BJ (cell line): ENCODE results near the gene IRS2. TPM values are rescaled to one million over a fixed set of nuclear protein-coding genes. Genes with fewer than 3 reads are reported as not detected.
A peak's percentile ranks its signal among the peaks of the same experiment; 100 is the strongest.

ENCODE experiments used
- CTCF ChIA-PET: fragments of 350-600 bp; formaldehyde crosslinking; extraction: SDS; loops from one replicate; lab custom pipeline; 2021; ENCODE audit warnings: antibody characterized with exemption, inconsistent platforms; lab: Yijun Ruan, JAX
- POLR2A ChIA-PET: fragments of 300-600 bp; sonication (Branson Sonifier 250); formaldehyde crosslinking; extraction: SDS; loops from one replicate; lab custom pipeline; 2021; ENCODE audit warnings: antibody characterized with exemption; lab: Charles Lee
- DNase-seq: peaks from one replicate; pipeline ENCODE4 v3.0.0-alpha.2; 2011; ENCODE audit warnings: low read depth
- H3K27me3 ChIP-seq: 2 replicates; pipeline ENCODE4 v1.6.0; 2011; ENCODE audit warnings: low read length; ENCODE audit not compliant: control insufficient read depth, insufficient read depth
- H3K36me3 ChIP-seq: 2 replicates; pipeline ENCODE4 v1.5.1; 2011; ENCODE audit warnings: low read length; ENCODE audit not compliant: control insufficient read depth, insufficient read depth
- H3K4me3 ChIP-seq: 2 replicates; pipeline ENCODE4 v1.5.1; 2011; ENCODE audit warnings: low read depth, mild to moderate bottlenecking, control low read depth, low read length
- polyA plus RNA-seq: library from polyadenylated mRNA; depleted of rRNA; stranded (reverse); fragments of >200 nt; gene quantifications from 2 replicates; pipeline ENCODE4 v1.2.3, GENCODE V29; 2011
- TF ChIP-seq, protein P1 (sequence below): IDR thresholded peaks from 2 replicates; pipeline ENCODE4 v1.5.1; 2011; ENCODE audit warnings: low read depth, mild to moderate bottlenecking, control low read depth, inconsistent platforms, low read length, moderate library complexity; ENCODE audit not compliant: insufficient read depth

The IRS2 gene
- polyA plus RNA-seq, 1 experiment: 1.3 TPM

DNA sequence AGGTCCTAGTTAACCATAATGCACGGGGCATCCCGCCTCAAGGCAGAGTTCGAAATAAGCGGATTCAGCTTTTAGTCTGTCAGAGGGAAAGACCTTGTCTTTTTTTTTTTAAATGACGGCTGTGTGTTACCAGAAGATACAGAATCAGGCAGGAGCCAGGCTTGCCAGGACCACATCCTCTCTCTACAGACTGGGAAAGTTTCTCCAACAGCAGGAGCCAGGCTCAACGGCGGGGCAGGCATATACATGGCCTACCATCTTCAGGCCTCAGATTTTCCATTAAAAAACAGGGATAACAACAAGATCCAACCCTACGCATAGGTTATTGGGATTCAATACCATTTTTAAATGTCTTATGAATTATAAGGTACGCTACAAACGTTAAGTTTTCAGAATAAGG, 17.8 kb downstream of the IRS2 start:
- no peak overlapping the region for H3K4me3 ChIP-seq
- peaks cover 3% of the 10 kb centered on the region for H3K36me3 ChIP-seq
- TF ChIP-seq, protein P1, sequence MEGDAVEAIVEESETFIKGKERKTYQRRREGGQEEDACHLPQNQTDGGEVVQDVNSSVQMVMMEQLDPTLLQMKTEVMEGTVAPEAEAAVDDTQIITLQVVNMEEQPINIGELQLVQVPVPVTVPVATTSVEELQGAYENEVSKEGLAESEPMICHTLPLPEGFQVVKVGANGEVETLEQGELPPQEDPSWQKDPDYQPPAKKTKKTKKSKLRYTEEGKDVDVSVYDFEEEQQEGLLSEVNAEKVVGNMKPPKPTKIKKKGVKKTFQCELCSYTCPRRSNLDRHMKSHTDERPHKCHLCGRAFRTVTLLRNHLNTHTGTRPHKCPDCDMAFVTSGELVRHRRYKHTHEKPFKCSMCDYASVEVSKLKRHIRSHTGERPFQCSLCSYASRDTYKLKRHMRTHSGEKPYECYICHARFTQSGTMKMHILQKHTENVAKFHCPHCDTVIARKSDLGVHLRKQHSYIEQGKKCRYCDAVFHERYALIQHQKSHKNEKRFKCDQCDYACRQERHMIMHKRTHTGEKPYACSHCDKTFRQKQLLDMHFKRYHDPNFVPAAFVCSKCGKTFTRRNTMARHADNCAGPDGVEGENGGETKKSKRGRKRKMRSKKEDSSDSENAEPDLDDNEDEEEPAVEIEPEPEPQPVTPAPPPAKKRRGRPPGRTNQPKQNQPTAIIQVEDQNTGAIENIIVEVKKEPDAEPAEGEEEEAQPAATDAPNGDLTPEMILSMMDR: no peak
- DNase-seq: no peak
- ChIA-PET CTCF (no interaction called here), POLR2A (no interaction called here)
- no peaks in the 10 kb centered on the region for H3K27me3 ChIP-seq

DNA sequence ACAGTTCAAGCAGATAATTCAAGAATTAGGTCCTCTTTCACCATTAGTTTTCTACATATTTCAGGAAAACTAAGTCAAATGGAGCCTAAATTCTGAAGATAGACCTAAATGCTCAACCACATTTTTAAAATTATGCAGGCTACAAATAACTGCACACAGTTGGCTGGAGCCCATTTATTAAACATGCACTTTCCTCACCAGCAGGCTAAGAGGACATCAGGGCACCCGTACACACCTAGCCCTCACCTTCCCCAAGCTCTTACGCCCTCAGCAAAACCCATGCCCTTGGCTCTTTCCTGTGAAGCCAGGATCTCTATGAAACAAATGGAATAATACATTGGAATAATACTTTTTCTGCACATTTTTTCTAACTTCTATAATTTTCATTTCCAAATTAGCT, 18.2 kb downstream of the IRS2 start:
- DNase-seq: no peak
- CTCF ChIA-PET: no interaction called here

DNA sequence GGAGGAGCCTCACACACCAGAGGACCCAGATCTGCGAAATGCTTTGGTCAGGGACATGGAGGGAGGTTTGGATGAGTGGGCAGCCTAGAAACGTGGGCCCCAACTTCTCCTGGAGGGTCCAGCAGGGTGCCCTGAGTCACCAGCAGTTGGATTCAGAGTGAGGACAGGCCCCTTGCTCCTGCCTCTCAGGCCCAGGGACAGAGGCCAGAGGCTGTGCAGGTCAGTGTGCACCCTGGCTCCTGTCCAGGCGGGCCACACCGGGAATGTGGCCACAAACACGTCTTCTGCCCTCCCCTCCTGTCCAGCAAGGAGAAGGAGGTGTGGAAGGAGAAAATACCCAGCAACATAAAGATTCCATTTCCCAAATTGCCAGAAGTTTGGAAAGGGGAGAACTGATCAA, 19.4 kb downstream of the IRS2 start:
- TF ChIP-seq, protein P1: no peak
- CTCF ChIA-PET: no interaction called here
- DNase-seq: no peak
- Histone ChIP-seq H3K27me3 (no peaks in the 10 kb centered on the region), H3K36me3 (peaks cover 1% of the 10 kb centered on the region; the same call in 1 of the 2 replicates), H3K4me3 (no peak overlapping the region)
- POLR2A ChIA-PET: no interaction called here

More for the DNA sequence above, 18.2 kb downstream of the IRS2 start:
- H3K36me3 ChIP-seq: peaks cover 3% of the 10 kb centered on the region
- H3K27me3 ChIP-seq: no peaks in the 10 kb centered on the region
- H3K4me3 ChIP-seq: no peak overlapping the region
- TF ChIP-seq, protein P1: no peak
- POLR2A ChIA-PET: interaction anchor here (0.6 kb wide), 1 partner anchor 9 kb away, joined by 3 read pairs; no protein-coding TSS in a partner anchor

DNA sequence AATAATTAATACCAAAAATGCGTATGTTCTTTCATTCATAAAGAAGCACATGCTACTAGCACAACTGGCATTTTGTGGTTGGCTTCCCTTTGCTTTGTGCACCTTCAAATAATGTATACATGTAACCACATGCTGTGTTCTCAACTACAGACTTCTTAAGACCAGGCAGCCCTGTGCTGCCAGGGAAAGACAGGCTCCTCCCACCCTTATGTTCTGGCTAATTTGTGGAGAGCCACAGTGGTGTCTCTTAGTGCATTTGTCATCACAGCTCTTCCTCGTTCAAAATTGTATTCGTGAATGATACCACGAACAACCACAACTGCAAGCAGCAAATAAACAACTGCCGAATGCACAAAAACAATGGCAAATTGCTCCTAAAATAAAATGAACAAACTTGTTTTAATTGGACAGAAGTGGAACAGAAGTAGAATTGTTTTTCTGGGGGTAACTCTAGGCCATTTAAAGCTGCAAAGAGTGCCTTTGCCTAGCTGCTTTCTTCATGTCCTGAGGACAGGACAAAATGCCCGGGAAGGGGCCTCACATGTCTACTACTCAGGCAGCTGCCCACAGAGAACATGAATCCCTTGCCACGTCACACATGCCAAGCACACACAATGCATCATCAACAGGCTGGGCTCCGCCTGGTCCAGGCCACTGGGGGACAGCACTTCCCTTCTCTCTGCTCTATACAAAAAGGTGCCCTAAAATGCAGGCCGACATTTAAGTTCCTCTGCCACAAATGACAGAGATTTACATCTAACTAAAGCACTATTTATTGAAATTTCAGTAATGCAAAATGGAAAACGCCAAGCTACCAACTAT, 21.7 kb downstream of the IRS2 start:
- Histone ChIP-seq H3K27me3 (no peaks in the 10 kb centered on the region), H3K4me3 (no peak overlapping the region), H3K36me3 (no peaks in the 10 kb centered on the region)
- POLR2A ChIA-PET: no interaction called here
- CTCF ChIA-PET: interaction anchor here (0.8 to 1.8 kb wide), 4 partner anchors 17 to 850 kb away, joined by 3 to 5 read pairs (median 3); no protein-coding TSS in a partner anchor
- DNase-seq: no peak
- TF ChIP-seq, protein P1: 0 out of 2 replicates have a peak, but pooled peaks have one; percentile 14

DNA sequence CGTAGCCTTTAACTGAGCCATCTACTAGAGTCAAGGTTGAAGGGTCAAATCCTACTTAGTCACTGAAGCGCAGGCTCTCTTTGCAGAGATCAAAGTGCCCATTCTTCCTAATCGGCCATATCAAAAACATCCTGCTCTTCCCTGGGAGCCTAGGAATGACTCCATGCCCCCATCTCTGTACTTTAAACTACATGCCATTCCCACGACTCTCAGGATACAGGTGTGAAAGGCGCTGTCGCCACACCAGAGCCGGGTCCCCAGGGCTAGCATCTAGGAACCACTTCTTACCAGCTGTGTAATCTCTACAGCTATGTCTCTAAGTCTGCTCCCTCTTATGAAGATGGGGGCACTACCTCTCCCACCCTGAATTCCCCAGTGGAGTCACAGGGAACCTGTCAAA, 22.3 kb downstream of the IRS2 start:
- Histone ChIP-seq H3K27me3 (no peaks in the 10 kb centered on the region), H3K36me3 (no peaks in the 10 kb centered on the region), H3K4me3 (no peak overlapping the region)
- POLR2A ChIA-PET: no interaction called here
- CTCF ChIA-PET: interaction anchor here (1.1 to 1.8 kb wide), 3 partner anchors 18 to 849 kb away, joined by 3 to 5 read pairs (median 3); no protein-coding TSS in a partner anchor
- TF ChIP-seq, protein P1: no peak
- no peak for DNase-seq
